Keratinocyte (primary cell): ENCODE results near the gene PAM16. TPM values are rescaled to one million over a fixed set of nuclear protein-coding genes. Genes with fewer than 3 reads are reported as not detected.
"Not testable (repeated sequence)": the region's sequence is repeated elsewhere in the genome, so short reads cannot be mapped to it uniquely, and the experiment has no call there.

ENCODE experiments used
- DNase-seq: peaks from one replicate; pipeline ENCODE4 v3.0.0-alpha.2; 2011; ENCODE audit warnings: low read depth, missing footprints, low spot score
- FAIRE-seq: peaks from 2 replicates; lab custom pipeline; 2011; peaks lifted over from hg19 to GRCh38; lab: Jason Lieb, UNC
- H2AFZ ChIP-seq: 2 replicates; pipeline ENCODE4 v1.6.0; 2012; ENCODE audit warnings: low read length, control low read depth, inconsistent platforms; ENCODE audit not compliant: control insufficient read depth
- H3K27ac ChIP-seq: 2 replicates; pipeline ENCODE4 v1.5.1; 2011; ENCODE audit warnings: low read length; ENCODE audit not compliant: control insufficient read depth, insufficient read depth
- H3K27me3 ChIP-seq: 3 replicates; pipeline ENCODE4 v1.6.0; 2011; ENCODE audit warnings: low read length; ENCODE audit not compliant: control insufficient read depth, insufficient read depth; ENCODE audit errors: extremely low read depth
- H3K36me3 ChIP-seq, 2 experiments: 2 replicates in 1 of 2; 3 replicates in 1 of 2; pipeline ENCODE4 v1.5.1; 2011; ENCODE audit warnings: low read length in 2 of 2, mild to moderate bottlenecking in 1 of 2; ENCODE audit not compliant: control insufficient read depth in 2 of 2, insufficient read depth in 2 of 2; ENCODE audit errors: extremely low read depth in 1 of 2
- H3K4me1 ChIP-seq: 3 replicates; pipeline ENCODE4 v1.5.1; 2011; ENCODE audit warnings: low read length; ENCODE audit not compliant: control insufficient read depth, insufficient read depth; ENCODE audit errors: extremely low read depth
- H3K4me2 ChIP-seq: 3 replicates; pipeline ENCODE4 v1.6.0; 2011; ENCODE audit warnings: low read depth, low read length; ENCODE audit not compliant: control insufficient read depth, insufficient read depth; ENCODE audit errors: extremely low read depth
- H3K4me3 ChIP-seq, 3 experiments: fragments of 200-600 bp in 1 of 3; sonication (generic) in 1 of 3; 2 replicates in 2 of 3; 3 replicates in 1 of 3; pipeline ENCODE4 v1.5.1; 2011 to 2016; ENCODE audit warnings: low read length in 3 of 3, mild to moderate bottlenecking in 3 of 3, control low read depth in 2 of 3, inconsistent platforms in 1 of 3, low read depth in 1 of 3, mixed read lengths in 1 of 3, mixed run types in 1 of 3, moderate library complexity in 1 of 3; ENCODE audit not compliant: control insufficient read depth in 2 of 3, insufficient read depth in 2 of 3; ENCODE audit errors: extremely low read depth in 1 of 3
- H3K79me2 ChIP-seq: 2 replicates; pipeline ENCODE4 v1.6.0; 2012; ENCODE audit warnings: low read length; ENCODE audit not compliant: control insufficient read depth, insufficient read depth
- H3K9ac ChIP-seq: 3 replicates; pipeline ENCODE4 v1.6.0; 2011; ENCODE audit warnings: low read length; ENCODE audit not compliant: control insufficient read depth, insufficient read depth; ENCODE audit errors: extremely low read depth
- H3K9me1 ChIP-seq: 3 replicates; pipeline ENCODE4 v1.6.0; 2011; ENCODE audit warnings: low read length; ENCODE audit not compliant: control insufficient read depth, insufficient read depth; ENCODE audit errors: extremely low read depth
- H3K9me3 ChIP-seq: 2 replicates; pipeline ENCODE4 v1.5.1; 2012; ENCODE audit warnings: low read depth, low read length; ENCODE audit not compliant: control insufficient read depth
- H4K20me1 ChIP-seq: 3 replicates; pipeline ENCODE4 v1.6.0; 2011; ENCODE audit warnings: low read length; ENCODE audit not compliant: control insufficient read depth, insufficient read depth; ENCODE audit errors: extremely low read depth
- CTCF ChIP-seq, 3 experiments: IDR thresholded peaks in 1 of 3; conservative IDR thresholded peaks in 1 of 3; optimal IDR thresholded peaks in 1 of 3; 2 replicates in 2 of 3; 3 replicates in 1 of 3; pipeline versions ENCODE3 to v1.5.1; 2011; ENCODE audit warnings: low read length in 3 of 3, mild to moderate bottlenecking in 3 of 3, moderate library complexity in 2 of 3, control low read depth in 1 of 3, inconsistent platforms in 1 of 3; ENCODE audit not compliant: insufficient read depth in 2 of 3; ENCODE audit errors: extremely low read depth in 1 of 3
- EZH2 ChIP-seq: IDR thresholded peaks from one replicate; pipeline ENCODE4 v1.6.1; 2012; ENCODE audit warnings: inconsistent platforms, mild to moderate bottlenecking, low read length, moderate library complexity
- dilution Hi-C: fragments of 300-500 bp; cut with MboI; formaldehyde crosslinking; loops from one replicate; pipeline ENCODE4 v1.7.0; 2020; ENCODE audit warnings: low sequenced_read_pairs; ENCODE audit not compliant: extremely low pct_ligation_motif_present
- polyA plus RNA-seq, 5 experiments: library from polyadenylated mRNA; depleted of rRNA in 3 of 5; stranded (reverse) in 3 of 5; stranded (forward) in 1 of 5; unstranded in 1 of 5; fragments of >200 nt; gene quantifications; 1 replicate in 1 of 5; 2 replicates in 3 of 5; 3 replicates in 1 of 5; pipeline versions ENCODE4 v1.2.1 to v1.2.3, GENCODE V29; 2011 to 2012; ENCODE audit warnings: missing spikeins in 2 of 5, low read depth in 1 of 5, low replicate concordance in 1 of 5

The PAM16 gene
- polyA plus RNA-seq, 1 donor (not counting 4 experiments of a cell fraction or from before 2014, with no cell fraction given), result 32.7 TPM

GRCh38 chr16:4395055-4395726, 44.1 kb upstream of the PAM16 start:
- TF ChIP-seq EZH2 (no peak), CTCF (optimal IDR thresholded peaks at IDR 0.05 in 1 of 3, IDR thresholded peaks at IDR 0.05 in 1 of 3, conservative IDR thresholded peaks at IDR 0.05 in 1 of 3; ENCODE audit: extremely low read depth in 1 of 3, insufficient read depth in 2 of 3, low read length in 3 of 3) (no peak)
- Histone ChIP-seq H3K9me1 (no peaks in the 10 kb centered on the region), H3K9me3 (no peaks in the 10 kb centered on the region), H2AFZ (no peak overlapping the region), H3K9ac (no peak overlapping the region), H3K36me3 (peaks cover 9 to 24% of the 10 kb centered on the region in 2 experiments), H4K20me1 (no peaks in the 10 kb centered on the region), H3K79me2 (no peaks in the 10 kb centered on the region), H3K4me2 (no peak overlapping the region), H3K4me3 (no peak overlapping the region), H3K27ac (no peak overlapping the region), H3K4me1 (peaks cover 11% of the 10 kb centered on the region), H3K27me3 (no peaks in the 10 kb centered on the region)
- FAIRE-seq (no peak), DNase-seq (no peak)
- dilution Hi-C loops, result no loop called here

GRCh38 chr16:4393850-4394249, 42.7 kb upstream of the PAM16 start:
- dilution Hi-C loops, FAIRE-seq: not testable (repeated sequence)

DNA sequence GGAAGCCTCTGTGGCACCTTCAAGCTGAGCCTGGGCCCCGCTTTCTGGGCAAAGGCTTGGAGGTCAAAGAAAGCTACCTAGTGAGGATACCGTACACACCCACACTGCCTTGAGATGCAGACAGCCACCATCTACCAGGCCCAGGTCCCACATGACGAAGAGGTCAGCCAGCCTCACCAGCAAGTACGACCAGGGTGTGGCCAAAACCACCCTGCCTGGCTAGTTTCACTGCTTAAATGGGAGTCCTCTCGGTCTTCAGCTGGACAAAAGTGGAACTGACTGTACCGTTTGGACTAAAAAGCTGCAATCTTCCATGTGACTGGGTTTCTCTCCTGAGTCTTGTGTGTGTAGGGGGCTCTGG, 42.1 kb upstream of the PAM16 start:
- no peak overlapping the region for H3K27ac ChIP-seq
- H4K20me1 ChIP-seq, result peaks cover under 1% of the 10 kb centered on the region
- TF ChIP-seq CTCF (optimal IDR thresholded peaks at IDR 0.05 in 1 of 3, IDR thresholded peaks at IDR 0.05 in 1 of 3, conservative IDR thresholded peaks at IDR 0.05 in 1 of 3; ENCODE audit: extremely low read depth in 1 of 3, insufficient read depth in 2 of 3, low read length in 3 of 3), result no peak
- TF ChIP-seq EZH2, result no peak
- H3K4me2 ChIP-seq, result no peak overlapping the region
- DNase-seq (no peak), FAIRE-seq (no peak)
- H3K9me1 ChIP-seq, result no peaks in the 10 kb centered on the region
- H3K27me3 ChIP-seq, result no peaks in the 10 kb centered on the region
- no peaks in the 10 kb centered on the region for H3K9me3 ChIP-seq
- dilution Hi-C loops, result no loop called here
- H3K36me3 ChIP-seq, result peaks cover 9 to 27% of the 10 kb centered on the region in 2 experiments
- no peak overlapping the region for H3K4me3 ChIP-seq
- H3K4me1 ChIP-seq, result peaks cover 11% of the 10 kb centered on the region
- H2AFZ ChIP-seq, result no peak overlapping the region
- H3K9ac ChIP-seq, result peak overlapping the region; percentile 28
- H3K79me2 ChIP-seq, result no peaks in the 10 kb centered on the region

More at GRCh38 chr16:4393850-4394249, 42.7 kb upstream of the PAM16 start:
- H3K9ac ChIP-seq, H3K79me2 ChIP-seq, H3K27ac ChIP-seq, H3K9me1 ChIP-seq, H3K4me3 ChIP-seq, H3K9me3 ChIP-seq, H2AFZ ChIP-seq, DNase-seq, H3K27me3 ChIP-seq, H3K4me2 ChIP-seq, H4K20me1 ChIP-seq: not testable (repeated sequence)
- peaks cover 9 to 26% of the 10 kb centered on the region in 2 experiments for H3K36me3 ChIP-seq
- H3K4me1 ChIP-seq, result peaks cover 11% of the 10 kb centered on the region
